Activated naive CD4-positive, alpha-beta T cell treated with anti-CD3 and anti-CD28 coated beads, Interleukin-2, amount 50 U/mL, for 72 hours (primary cell): Measurements from ENCODE around the gene C10orf95. TPM values are rescaled to one million over a fixed set of nuclear protein-coding genes. Genes with fewer than 3 reads are reported as not detected.
"Not testable (repeated sequence)": the region's sequence is repeated elsewhere in the genome, so short reads cannot be mapped to it uniquely, and the experiment has no call there.

Experiments
- ATAC-seq, 2 donors: fragments of 150-1000 bp; cut with Tn5 transposase; 2 replicates each; pipeline ENCODE4 v1.10.0; 2021; ENCODE audit warnings: mild to moderate bottlenecking in 2 of 2, moderate library complexity in 2 of 2
- DNase-seq, 2 donors: peaks; one replicate each; pipeline ENCODE4 v3.0.0; 2021 to 2022; ENCODE audit warnings: low spot score in 2 of 2
- H3K27ac Mint-ChIP-seq, 2 donors: one replicate each; pipeline ENCODE4 v1.8.0; 2022; ENCODE audit warnings: mild to moderate bottlenecking in 2 of 2, mixed read lengths in 2 of 2
- H3K36me3 Mint-ChIP-seq, 2 donors: one replicate each; pipeline ENCODE4 v1.8.0; 2022; ENCODE audit warnings: mixed read lengths in 2 of 2
- H3K9me3 Mint-ChIP-seq, 2 donors: one replicate each; pipeline ENCODE4 v1.8.0; 2022; ENCODE audit warnings: mixed read lengths in 2 of 2
- total RNA-seq, 2 donors: library from RNA; stranded (reverse); gene quantifications; one replicate each; pipeline ENCODE4 v1.2.3, GENCODE V29; 2022

The C10orf95 gene
- under 1 TPM in 1 of 2 donors, not detected in 1; 0.30 TPM for total RNA-seq

GRCh38 chr10:102451105-102451969, at the start of gene C10orf95:
C10orf95 (minus strand) TSS chr10:102451543; CDS start chr10:102451093, 450 bp downstream.
- DNase-seq (no peak), ATAC-seq (no peak)
- peak within 1 kb of the TSS; percentile 83 to 94 for H3K27ac Mint-ChIP-seq
- H3K9me3 Mint-ChIP-seq: no peaks in the 10 kb centered on the region
- H3K36me3 Mint-ChIP-seq: peaks cover 17 to 22% of the 10 kb centered on the region in 2 donors

GRCh38 chr10:102500686-102501085, 49.3 kb upstream of the C10orf95 start:
- not testable (repeated sequence) for H3K36me3 Mint-ChIP-seq, H3K27ac Mint-ChIP-seq, ATAC-seq, H3K9me3 Mint-ChIP-seq, DNase-seq

GRCh38 chr10:102499356-102499755, 48.0 kb upstream of the C10orf95 start:
- no peaks in the 10 kb centered on the region for H3K9me3 Mint-ChIP-seq
- DNase-seq (no peak), ATAC-seq (no peak)
- no peak overlapping the region for H3K27ac Mint-ChIP-seq
- H3K36me3 Mint-ChIP-seq: no peaks in the 10 kb centered on the region

- H3K9me3 Mint-ChIP-seq: no peaks in the 10 kb centered on the region
- ATAC-seq: no peak
- no peak overlapping the region for H3K27ac Mint-ChIP-seq
- no peaks in the 10 kb centered on the region for H3K36me3 Mint-ChIP-seq
- peak in 1 of 2 donors; percentile 9 for DNase-seq
These were observed 46.2 kb upstream of the C10orf95 start for GRCh38 chr10:102497545-102497944.

GRCh38 chr10:102493771-102494170, 42.4 kb upstream of the C10orf95 start:
- H3K9me3 Mint-ChIP-seq: no peaks in the 10 kb centered on the region
- ATAC-seq (no peak), DNase-seq (no peak)
- no peaks in the 10 kb centered on the region for H3K36me3 Mint-ChIP-seq
- H3K27ac Mint-ChIP-seq: no peak overlapping the region

GRCh38 chr10:102492983-102493382, 41.6 kb upstream of the C10orf95 start:
- DNase-seq (no peak), ATAC-seq (no peak)
- Mint-ChIP-seq H3K27ac (peak overlapping the region in 1 of 2 donors; percentile 58), H3K9me3 (no peaks in the 10 kb centered on the region), H3K36me3 (no peaks in the 10 kb centered on the region)

GRCh38 chr10:102492344-102492939, 41.1 kb upstream of the C10orf95 start:
- Mint-ChIP-seq H3K9me3 (no peaks in the 10 kb centered on the region), H3K27ac (peak overlapping the region; percentile 15 to 58)

GRCh38 chr10:102491136-102491535, 39.8 kb upstream of the C10orf95 start:
- no peak for DNase-seq

More at GRCh38 chr10:102492344-102492939, 41.1 kb upstream of the C10orf95 start:
- H3K36me3 Mint-ChIP-seq: no peaks in the 10 kb centered on the region
- ATAC-seq (no peak), DNase-seq (no peak)

GRCh38 chr10:102485093-102485784, 33.9 kb upstream of the C10orf95 start:
- DNase-seq (no peak), ATAC-seq (no peak)
- no peaks in the 10 kb centered on the region for H3K36me3 Mint-ChIP-seq
- H3K27ac Mint-ChIP-seq: peak overlapping the region; percentile 20 to 77
- H3K9me3 Mint-ChIP-seq: no peaks in the 10 kb centered on the region

More at GRCh38 chr10:102491136-102491535, 39.8 kb upstream of the C10orf95 start:
- H3K36me3 Mint-ChIP-seq: no peaks in the 10 kb centered on the region
- peak overlapping the region in 1 of 2 donors; percentile 82 for H3K27ac Mint-ChIP-seq
- H3K9me3 Mint-ChIP-seq: no peaks in the 10 kb centered on the region
- ATAC-seq: no peak

- Mint-ChIP-seq H3K9me3 (no peaks in the 10 kb centered on the region), H3K27ac (peak overlapping the region in 1 of 2 donors; percentile 60), H3K36me3 (no peaks in the 10 kb centered on the region)
- ATAC-seq (no peak), DNase-seq (no peak)
These were observed 32.7 kb upstream of the C10orf95 start for GRCh38 chr10:102484021-102484420.

- ATAC-seq: no peak
- Mint-ChIP-seq H3K9me3 (no peaks in the 10 kb centered on the region), H3K36me3 (peaks cover 0 to under 1% of the 10 kb centered on the region in 2 donors), H3K27ac (peak overlapping the region in 1 of 2 donors; percentile 61)
- DNase-seq: no peak
These were observed 29.1 kb upstream of the C10orf95 start for GRCh38 chr10:102480396-102480795.

GRCh38 chr10:102479651-102480050, 28.3 kb upstream of the C10orf95 start:
- peak overlapping the region; percentile 18 to 74 for H3K27ac Mint-ChIP-seq
- H3K9me3 Mint-ChIP-seq: no peaks in the 10 kb centered on the region
- H3K36me3 Mint-ChIP-seq: peaks cover 0 to 6% of the 10 kb centered on the region in 2 donors
- DNase-seq (no peak), ATAC-seq (no peak)

- DNase-seq (no peak), ATAC-seq (peak in 1 of 2 donors; percentile 24)
- H3K27ac Mint-ChIP-seq: peak overlapping the region; percentile 71 to 75
These were observed 25.3 kb upstream of the C10orf95 start for GRCh38 chr10:102476466-102477141.

GRCh38 chr10:102475451-102476040, 24.2 kb upstream of the C10orf95 start:
- ATAC-seq: no peak
- peaks cover 0 to 6% of the 10 kb centered on the region in 2 donors for H3K36me3 Mint-ChIP-seq
- peak overlapping the region; percentile 22 to 86 for H3K27ac Mint-ChIP-seq
- DNase-seq: no peak
- H3K9me3 Mint-ChIP-seq: no peaks in the 10 kb centered on the region

More at GRCh38 chr10:102476466-102477141, 25.3 kb upstream of the C10orf95 start:
- Mint-ChIP-seq H3K9me3 (no peaks in the 10 kb centered on the region), H3K36me3 (peaks cover 0 to 6% of the 10 kb centered on the region in 2 donors)

- H3K9me3 Mint-ChIP-seq: no peaks in the 10 kb centered on the region
- peaks cover 0 to 6% of the 10 kb centered on the region in 2 donors for H3K36me3 Mint-ChIP-seq
- peak overlapping the region; percentile 58 to 79 for H3K27ac Mint-ChIP-seq
- peak; percentile 17 to 40 for ATAC-seq
- peak in 1 of 2 donors; percentile 18 for DNase-seq
These were observed 22.3 kb upstream of the C10orf95 start for GRCh38 chr10:102473445-102474331.
